SK-N-SH (cell line): ENCODE results near the gene TMEM187. TPM values are rescaled to one million over a fixed set of nuclear protein-coding genes. Genes with fewer than 3 reads are reported as not detected.

Experiments used
- CTCF ChIA-PET: fragments of 300-600, 350-600 bp; formaldehyde crosslinking; extraction: SDS; loops from one replicate; lab custom pipeline; 2021; lab: Yijun Ruan, JAX
- POLR2A ChIA-PET: fragments of 350-600 bp; sonication (Branson Sonifier 250); formaldehyde crosslinking; extraction: SDS; loops from one replicate; lab custom pipeline; 2020; ENCODE audit warnings: antibody characterized with exemption, inconsistent platforms; lab: Yijun Ruan, JAX
- DNase-seq: peaks from one replicate; pipeline ENCODE4 v3.0.0; 2012
- H2AFZ ChIP-seq: fragments of 200-600 bp; sonication (generic); 2 replicates; pipeline ENCODE4 v1.8.1; 2016; ENCODE audit warnings: antibody characterized with exemption, mild to moderate bottlenecking, low read depth
- H3F3A ChIP-seq: fragments of 200-600 bp; sonication (generic); replicated peaks from 2 replicates; pipeline ENCODE3; 2016; ENCODE audit warnings: antibody characterized with exemption, mild to moderate bottlenecking; ENCODE audit not compliant: insufficient read depth
- H3K27ac ChIP-seq, 2 experiments: fragments of 200-500 bp in 1 of 2; fragments of 200-600 bp in 1 of 2; sonication (Bioruptor generic) in 1 of 2; sonication (generic), shearing (Covaris generic) in 1 of 2; 2 replicates each; pipeline versions ENCODE4 v1.5.1 to v1.6.1; 2014 to 2016; ENCODE audit warnings: low read depth in 2 of 2, inconsistent platforms in 1 of 2, low read length in 1 of 2, mild to moderate bottlenecking in 1 of 2, mixed read lengths in 1 of 2
- H3K27me3 ChIP-seq: fragments of 200-600 bp; sonication (generic), shearing (Covaris generic); 2 replicates; pipeline ENCODE4 v1.6.1; 2016; ENCODE audit warnings: mixed run types; ENCODE audit not compliant: insufficient read depth
- H3K36me3 ChIP-seq, 2 experiments: fragments of 200-500 bp in 1 of 2; fragments of 200-600 bp in 1 of 2; sonication (Bioruptor generic) in 1 of 2; sonication (generic) in 1 of 2; replicated peaks in 1 of 2; 2 replicates each; pipeline versions ENCODE3 to v1.5.1; 2014 to 2016; ENCODE audit warnings: low read length in 1 of 2, mild to moderate bottlenecking in 1 of 2; ENCODE audit not compliant: insufficient read depth in 2 of 2, control insufficient read depth in 1 of 2
- H3K4me1 ChIP-seq, 2 experiments: fragments of 200-500 bp in 1 of 2; fragments of 200-600 bp in 1 of 2; sonication (Bioruptor generic) in 1 of 2; sonication (generic), shearing (Covaris generic) in 1 of 2; 2 replicates each; pipeline versions ENCODE4 v1.5.1 to v1.6.1; 2014 to 2016; ENCODE audit warnings: low read depth in 1 of 2, low read length in 1 of 2, mixed run types in 1 of 2; ENCODE audit not compliant: insufficient read depth in 2 of 2, control insufficient read depth in 1 of 2
- H3K4me2 ChIP-seq: fragments of 200-600 bp; sonication (generic), shearing (Covaris generic); 2 replicates; pipeline ENCODE4 v1.6.1; 2017; ENCODE audit warnings: mixed run types
- H3K4me3 ChIP-seq, 2 experiments: fragments of 200-500 bp in 1 of 2; fragments of 200-600 bp in 1 of 2; sonication (Bioruptor generic) in 1 of 2; sonication (generic), shearing (Covaris generic) in 1 of 2; 2 replicates each; pipeline versions ENCODE4 v1.5.1 to v1.8.1; 2014 to 2016; ENCODE audit warnings: low read depth in 2 of 2, inconsistent platforms in 1 of 2, low read length in 1 of 2, mild to moderate bottlenecking in 1 of 2, mixed read lengths in 1 of 2, moderate library complexity in 1 of 2
- H3K79me2 ChIP-seq: fragments of 200-600 bp; sonication (generic); 2 replicates; pipeline ENCODE4 v1.8.1; 2017; ENCODE audit warnings: mild to moderate bottlenecking; ENCODE audit not compliant: insufficient read depth
- H3K9ac ChIP-seq: fragments of 200-600 bp; sonication (generic); 2 replicates; pipeline ENCODE4 v1.6.1; 2017; ENCODE audit warnings: mixed run types
- H3K9me2 ChIP-seq: fragments of 200-600 bp; sonication (generic); 2 replicates; pipeline ENCODE4 v1.6.1; 2017; ENCODE audit warnings: mixed run types
- H3K9me3 ChIP-seq: fragments of 200-600 bp; sonication (generic); 2 replicates; pipeline ENCODE4 v1.6.1; 2017; ENCODE audit warnings: mixed run types, mild to moderate bottlenecking, moderate library complexity
- H4K20me1 ChIP-seq: fragments of 200-600 bp; sonication (generic); 2 replicates; pipeline ENCODE4 v1.6.1; 2017; ENCODE audit warnings: mild to moderate bottlenecking, mixed run types; ENCODE audit not compliant: insufficient read depth
- CHD2 ChIP-seq: fragments of 150-350 bp; IDR thresholded peaks from 2 replicates; pipeline ENCODE4 v1.6.1; 2018; ENCODE audit warnings: low read length; ENCODE audit not compliant: partially characterized antibody
- EP300 ChIP-seq, 2 experiments: IDR thresholded peaks; 2 replicates each; pipeline versions ENCODE4 v1.4.0 to v1.6.1; 2012; ENCODE audit warnings: borderline replicate concordance in 1 of 2, low read depth in 1 of 2, low read length in 1 of 2
- EZH2phosphoT487 ChIP-seq: fragments of 200-600 bp; sonication (generic); IDR thresholded peaks from 2 replicates; pipeline ENCODE4 v1.6.1; 2017; ENCODE audit warnings: low read depth, mixed run types, mild to moderate bottlenecking, antibody characterized with exemption, moderate library complexity, borderline replicate concordance
- GATA2 ChIP-seq: sonication (generic); formaldehyde crosslinking; IDR thresholded peaks from 2 replicates; pipeline ENCODE4 v1.5.0; 2020; ENCODE audit warnings: mild to moderate bottlenecking, missing genetic modification reagents
- NRF1 ChIP-seq: IDR thresholded peaks from 2 replicates; pipeline ENCODE4 v1.6.1; 2012; ENCODE audit warnings: low read depth, mild to moderate bottlenecking, low read length
- RAD21 ChIP-seq: IDR thresholded peaks from 2 replicates; pipeline ENCODE4 v1.6.1; 2012; ENCODE audit warnings: mild to moderate bottlenecking, low read length
- RXRA ChIP-seq: IDR thresholded peaks from 2 replicates; pipeline ENCODE4 v1.4.0; 2012; ENCODE audit warnings: low read depth, mild to moderate bottlenecking, borderline replicate concordance
- SIN3A ChIP-seq: IDR thresholded peaks from 2 replicates; pipeline ENCODE4 v1.6.1; 2012; ENCODE audit warnings: low read depth, mild to moderate bottlenecking, low read length, moderate library complexity, borderline replicate concordance
- TAF1 ChIP-seq: IDR thresholded peaks from 2 replicates; pipeline ENCODE4 v1.6.1; 2012; ENCODE audit warnings: low read depth, mild to moderate bottlenecking, low read length, moderate library complexity, borderline replicate concordance
- TCF12 ChIP-seq: IDR thresholded peaks from 2 replicates; pipeline ENCODE4 v1.4.0; 2012
- YY1 ChIP-seq: IDR thresholded peaks from 2 replicates; pipeline ENCODE4 v1.4.0; 2012; ENCODE audit warnings: low read depth, mild to moderate bottlenecking
- ZBTB33 ChIP-seq: IDR thresholded peaks from 2 replicates; pipeline ENCODE4 v1.4.0; 2012; ENCODE audit warnings: low read depth, borderline replicate concordance
- WGBS: methylation state at CpG from one replicate; pipeline ENCODE4 v1.1.6; 2017; ENCODE audit warnings: low lambda C conversion rate; 5-methylcytosine and 5-hydroxymethylcytosine counted together
- polyA plus RNA-seq, 3 experiments: library from polyadenylated mRNA; depleted of rRNA; stranded (reverse); fragments of >200 nt; gene quantifications; 2 replicates each; pipeline ENCODE4 v1.2.3, GENCODE V29; 2012
- TF ChIP-seq, protein P1 (sequence below): IDR thresholded peaks from 2 replicates; pipeline ENCODE4; 2012
- TF ChIP-seq, protein P2 (sequence below): fragments of 200-600 bp; sonication (generic); IDR thresholded peaks from 2 replicates; pipeline ENCODE4 v1.6.1; 2017; ENCODE audit warnings: antibody characterized with exemption, mild to moderate bottlenecking, moderate library complexity

The TMEM187 gene
- polyA plus RNA-seq, 1 of the 3 experiments (the other 2 are of a cell fraction), result 10.9 TPM

DNA sequence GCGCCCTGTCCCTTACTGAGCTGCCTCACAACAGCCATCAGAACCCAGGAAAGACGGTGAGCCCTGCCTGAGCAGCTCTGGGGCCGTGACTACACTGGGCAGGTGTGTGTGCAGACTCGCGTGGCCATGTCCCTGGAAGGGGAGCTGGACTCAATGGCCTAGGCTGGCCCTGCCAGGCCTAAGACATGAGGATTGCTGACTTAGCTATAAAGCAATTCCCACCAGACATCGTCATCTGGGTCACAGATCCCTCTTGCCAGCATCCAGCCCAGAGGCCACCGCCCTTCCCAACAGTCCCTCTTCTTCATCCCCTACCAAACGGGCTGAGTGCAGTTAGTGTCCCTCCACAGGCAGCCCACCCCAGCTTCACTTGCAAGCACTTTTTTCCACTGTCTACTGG is 41.4 kb upstream of the TMEM187 start:
- Histone ChIP-seq H3K79me2 (peaks cover 35% of the 10 kb centered on the region), H2AFZ (no peak overlapping the region), H3K9ac (no peak overlapping the region), H3K9me2 (no peaks in the 10 kb centered on the region), H4K20me1 (peaks cover 34% of the 10 kb centered on the region), H3F3A (peaks cover 11% of the 10 kb centered on the region), H3K4me3 (no peak overlapping the region), H3K4me1 (peaks cover 10 to 43% of the 10 kb centered on the region in 2 experiments; a peak in 2 of 4 replicates), H3K27ac (no peak overlapping the region), H3K9me3 (no peaks in the 10 kb centered on the region), H3K4me2 (no peak overlapping the region), H3K27me3 (no peaks in the 10 kb centered on the region), H3K36me3 (peaks cover 12 to 35% of the 10 kb centered on the region in 2 experiments)
- TF ChIP-seq GATA2 (CRISPR knock-in tag) (no peak), CHD2 (no peak), YY1 (no peak), RXRA (no peak), NRF1 (no peak), ZBTB33 (no peak), SIN3A (no peak)
- TF ChIP-seq, protein P1, sequence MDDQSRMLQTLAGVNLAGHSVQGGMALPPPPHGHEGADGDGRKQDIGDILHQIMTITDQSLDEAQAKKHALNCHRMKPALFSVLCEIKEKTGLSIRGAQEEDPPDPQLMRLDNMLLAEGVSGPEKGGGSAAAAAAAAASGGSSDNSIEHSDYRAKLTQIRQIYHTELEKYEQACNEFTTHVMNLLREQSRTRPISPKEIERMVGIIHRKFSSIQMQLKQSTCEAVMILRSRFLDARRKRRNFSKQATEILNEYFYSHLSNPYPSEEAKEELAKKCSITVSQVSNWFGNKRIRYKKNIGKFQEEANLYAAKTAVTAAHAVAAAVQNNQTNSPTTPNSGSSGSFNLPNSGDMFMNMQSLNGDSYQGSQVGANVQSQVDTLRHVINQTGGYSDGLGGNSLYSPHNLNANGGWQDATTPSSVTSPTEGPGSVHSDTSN, result no peak
- ChIA-PET POLR2A (no interaction called here), CTCF (interaction anchor here (0.7 to 16.7 kb wide), 4 partner anchors 8 to 391 kb away, joined by 3 to 271 read pairs (median 5); partner anchors contain the start of gene RENBP)
- 98% methylated on average over 5 of the region's 8 CpGs for WGBS
- no peak for DNase-seq

DNA sequence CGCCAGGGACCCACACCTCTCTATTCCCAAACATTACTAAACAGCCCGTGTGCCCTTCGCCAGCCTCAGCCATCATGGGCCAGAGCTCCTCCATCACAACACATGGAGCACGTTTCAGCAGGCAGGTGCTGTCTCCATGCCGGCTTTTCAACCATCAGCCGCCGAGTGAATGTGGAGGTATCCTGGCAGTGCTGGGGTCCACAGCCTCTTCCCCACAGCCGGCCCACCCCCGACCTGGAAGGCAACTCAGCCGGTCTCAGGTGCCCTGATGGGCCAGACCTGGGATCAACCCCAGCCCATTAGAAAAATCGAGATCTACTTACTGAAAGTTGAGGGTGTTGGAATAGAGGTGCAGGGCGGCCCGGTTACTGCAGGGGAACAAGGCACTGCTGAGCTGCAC is 40.8 kb upstream of the TMEM187 start:
- no peak overlapping the region for H3K4me3 ChIP-seq
- DNase-seq, result no peak
- peaks cover 11% of the 10 kb centered on the region for H3F3A ChIP-seq
- H3K27me3 ChIP-seq, result peaks cover 3% of the 10 kb centered on the region; the same call in 1 of the 2 replicates
- peaks cover 35% of the 10 kb centered on the region for H3K79me2 ChIP-seq
- ChIA-PET CTCF (interaction anchor here (0.6 to 16.7 kb wide), 4 partner anchors 9 to 35 kb away, joined by 3 to 271 read pairs (median 5); partner anchors contain the start of gene RENBP), POLR2A (no interaction called here)
- peaks cover 12 to 35% of the 10 kb centered on the region in 2 experiments for H3K36me3 ChIP-seq
- no peak overlapping the region for H2AFZ ChIP-seq
- TF ChIP-seq GATA2 (CRISPR knock-in tag), result no peak
- no peak for TF ChIP-seq RAD21
- no peak for TF ChIP-seq EP300 (IDR thresholded peaks at IDR 0.05; ENCODE audit: borderline replicate concordance in 1 of 2, low read depth in 1 of 2, low read length in 1 of 2)
- no peak for TF ChIP-seq SIN3A
- no peak for TF ChIP-seq TAF1
- TF ChIP-seq, protein P2, sequence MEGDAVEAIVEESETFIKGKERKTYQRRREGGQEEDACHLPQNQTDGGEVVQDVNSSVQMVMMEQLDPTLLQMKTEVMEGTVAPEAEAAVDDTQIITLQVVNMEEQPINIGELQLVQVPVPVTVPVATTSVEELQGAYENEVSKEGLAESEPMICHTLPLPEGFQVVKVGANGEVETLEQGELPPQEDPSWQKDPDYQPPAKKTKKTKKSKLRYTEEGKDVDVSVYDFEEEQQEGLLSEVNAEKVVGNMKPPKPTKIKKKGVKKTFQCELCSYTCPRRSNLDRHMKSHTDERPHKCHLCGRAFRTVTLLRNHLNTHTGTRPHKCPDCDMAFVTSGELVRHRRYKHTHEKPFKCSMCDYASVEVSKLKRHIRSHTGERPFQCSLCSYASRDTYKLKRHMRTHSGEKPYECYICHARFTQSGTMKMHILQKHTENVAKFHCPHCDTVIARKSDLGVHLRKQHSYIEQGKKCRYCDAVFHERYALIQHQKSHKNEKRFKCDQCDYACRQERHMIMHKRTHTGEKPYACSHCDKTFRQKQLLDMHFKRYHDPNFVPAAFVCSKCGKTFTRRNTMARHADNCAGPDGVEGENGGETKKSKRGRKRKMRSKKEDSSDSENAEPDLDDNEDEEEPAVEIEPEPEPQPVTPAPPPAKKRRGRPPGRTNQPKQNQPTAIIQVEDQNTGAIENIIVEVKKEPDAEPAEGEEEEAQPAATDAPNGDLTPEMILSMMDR, result no peak
- TF ChIP-seq EZH2phosphoT487, result no peak
- no peak for TF ChIP-seq TCF12
- H3K4me2 ChIP-seq, result no peak overlapping the region
- peaks cover 10 to 37% of the 10 kb centered on the region in 2 experiments; a peak in 2 of 4 replicates for H3K4me1 ChIP-seq
- H4K20me1 ChIP-seq, result peaks cover 34% of the 10 kb centered on the region
- no peaks in the 10 kb centered on the region for H3K9me3 ChIP-seq
- no peak overlapping the region for H3K27ac ChIP-seq
- no peaks in the 10 kb centered on the region for H3K9me2 ChIP-seq
- 95% methylated on average over 9 of the region's 13 CpGs for WGBS
- no peak overlapping the region for H3K9ac ChIP-seq
